SK-N-SH (cell line): ENCODE measurements around the gene FKBP11. TPM values are rescaled to one million over a fixed set of nuclear protein-coding genes. Genes with fewer than 3 reads are reported as not detected.

Source experiments
- CTCF ChIA-PET: fragments of 300-600, 350-600 bp; formaldehyde crosslinking; extraction: SDS; loops from one replicate; lab custom pipeline; 2021; lab: Yijun Ruan, JAX
- POLR2A ChIA-PET: fragments of 350-600 bp; sonication (Branson Sonifier 250); formaldehyde crosslinking; extraction: SDS; loops from one replicate; lab custom pipeline; 2020; ENCODE audit warnings: antibody characterized with exemption, inconsistent platforms; lab: Yijun Ruan, JAX
- DNase-seq: peaks from one replicate; pipeline ENCODE4 v3.0.0; 2012
- H2AFZ ChIP-seq: fragments of 200-600 bp; sonication (generic); 2 replicates; pipeline ENCODE4 v1.8.1; 2016; ENCODE audit warnings: antibody characterized with exemption, mild to moderate bottlenecking, low read depth
- H3F3A ChIP-seq: fragments of 200-600 bp; sonication (generic); replicated peaks from 2 replicates; pipeline ENCODE3; 2016; ENCODE audit warnings: antibody characterized with exemption, mild to moderate bottlenecking; ENCODE audit not compliant: insufficient read depth
- H3K27ac ChIP-seq, 2 experiments: fragments of 200-500 bp in 1 of 2; fragments of 200-600 bp in 1 of 2; sonication (Bioruptor generic) in 1 of 2; sonication (generic), shearing (Covaris generic) in 1 of 2; 2 replicates each; pipeline versions ENCODE4 v1.5.1 to v1.6.1; 2014 to 2016; ENCODE audit warnings: low read depth in 2 of 2, inconsistent platforms in 1 of 2, low read length in 1 of 2, mild to moderate bottlenecking in 1 of 2, mixed read lengths in 1 of 2
- H3K27me3 ChIP-seq: fragments of 200-600 bp; sonication (generic), shearing (Covaris generic); 2 replicates; pipeline ENCODE4 v1.6.1; 2016; ENCODE audit warnings: mixed run types; ENCODE audit not compliant: insufficient read depth
- H3K36me3 ChIP-seq, 2 experiments: fragments of 200-500 bp in 1 of 2; fragments of 200-600 bp in 1 of 2; sonication (Bioruptor generic) in 1 of 2; sonication (generic) in 1 of 2; replicated peaks in 1 of 2; 2 replicates each; pipeline versions ENCODE3 to v1.5.1; 2014 to 2016; ENCODE audit warnings: low read length in 1 of 2, mild to moderate bottlenecking in 1 of 2; ENCODE audit not compliant: insufficient read depth in 2 of 2, control insufficient read depth in 1 of 2
- H3K4me1 ChIP-seq, 2 experiments: fragments of 200-500 bp in 1 of 2; fragments of 200-600 bp in 1 of 2; sonication (Bioruptor generic) in 1 of 2; sonication (generic), shearing (Covaris generic) in 1 of 2; 2 replicates each; pipeline versions ENCODE4 v1.5.1 to v1.6.1; 2014 to 2016; ENCODE audit warnings: low read depth in 1 of 2, low read length in 1 of 2, mixed run types in 1 of 2; ENCODE audit not compliant: insufficient read depth in 2 of 2, control insufficient read depth in 1 of 2
- H3K4me2 ChIP-seq: fragments of 200-600 bp; sonication (generic), shearing (Covaris generic); 2 replicates; pipeline ENCODE4 v1.6.1; 2017; ENCODE audit warnings: mixed run types
- H3K4me3 ChIP-seq, 2 experiments: fragments of 200-500 bp in 1 of 2; fragments of 200-600 bp in 1 of 2; sonication (Bioruptor generic) in 1 of 2; sonication (generic), shearing (Covaris generic) in 1 of 2; 2 replicates each; pipeline versions ENCODE4 v1.5.1 to v1.8.1; 2014 to 2016; ENCODE audit warnings: low read depth in 2 of 2, inconsistent platforms in 1 of 2, low read length in 1 of 2, mild to moderate bottlenecking in 1 of 2, mixed read lengths in 1 of 2, moderate library complexity in 1 of 2
- H3K79me2 ChIP-seq: fragments of 200-600 bp; sonication (generic); 2 replicates; pipeline ENCODE4 v1.8.1; 2017; ENCODE audit warnings: mild to moderate bottlenecking; ENCODE audit not compliant: insufficient read depth
- H3K9ac ChIP-seq: fragments of 200-600 bp; sonication (generic); 2 replicates; pipeline ENCODE4 v1.6.1; 2017; ENCODE audit warnings: mixed run types
- H3K9me2 ChIP-seq: fragments of 200-600 bp; sonication (generic); 2 replicates; pipeline ENCODE4 v1.6.1; 2017; ENCODE audit warnings: mixed run types
- H3K9me3 ChIP-seq: fragments of 200-600 bp; sonication (generic); 2 replicates; pipeline ENCODE4 v1.6.1; 2017; ENCODE audit warnings: mixed run types, mild to moderate bottlenecking, moderate library complexity
- H4K20me1 ChIP-seq: fragments of 200-600 bp; sonication (generic); 2 replicates; pipeline ENCODE4 v1.6.1; 2017; ENCODE audit warnings: mild to moderate bottlenecking, mixed run types; ENCODE audit not compliant: insufficient read depth
- CHD2 ChIP-seq: fragments of 150-350 bp; IDR thresholded peaks from 2 replicates; pipeline ENCODE4 v1.6.1; 2018; ENCODE audit warnings: low read length; ENCODE audit not compliant: partially characterized antibody
- EP300 ChIP-seq, 2 experiments: IDR thresholded peaks; 2 replicates each; pipeline versions ENCODE4 v1.4.0 to v1.6.1; 2012; ENCODE audit warnings: borderline replicate concordance in 1 of 2, low read depth in 1 of 2, low read length in 1 of 2
- EZH2phosphoT487 ChIP-seq: fragments of 200-600 bp; sonication (generic); IDR thresholded peaks from 2 replicates; pipeline ENCODE4 v1.6.1; 2017; ENCODE audit warnings: low read depth, mixed run types, mild to moderate bottlenecking, antibody characterized with exemption, moderate library complexity, borderline replicate concordance
- FOSL2 ChIP-seq: IDR thresholded peaks from 2 replicates; pipeline ENCODE4 v1.4.0; 2012; ENCODE audit warnings: low read depth, mild to moderate bottlenecking, moderate library complexity, borderline replicate concordance
- FOXM1 ChIP-seq: IDR thresholded peaks from 2 replicates; pipeline ENCODE4 v1.4.0; 2012; ENCODE audit warnings: low read depth, mild to moderate bottlenecking
- GABPA ChIP-seq: IDR thresholded peaks from 2 replicates; pipeline ENCODE4 v1.4.0; 2012; ENCODE audit warnings: low read depth, mild to moderate bottlenecking
- NFIC ChIP-seq: IDR thresholded peaks from 2 replicates; pipeline ENCODE4 v1.4.0; 2012; ENCODE audit warnings: borderline replicate concordance
- RAD21 ChIP-seq: IDR thresholded peaks from 2 replicates; pipeline ENCODE4 v1.6.1; 2012; ENCODE audit warnings: mild to moderate bottlenecking, low read length
- RCOR1 ChIP-seq: fragments of 150-350 bp; IDR thresholded peaks from 2 replicates; pipeline ENCODE4 v1.6.1; 2017; ENCODE audit warnings: antibody characterized with exemption, low read length
- TEAD4 ChIP-seq: IDR thresholded peaks from 2 replicates; pipeline ENCODE4 v1.4.0; 2012; ENCODE audit warnings: mild to moderate bottlenecking, borderline replicate concordance; ENCODE audit not compliant: insufficient read depth
- YY1 ChIP-seq: IDR thresholded peaks from 2 replicates; pipeline ENCODE4 v1.4.0; 2012; ENCODE audit warnings: low read depth, mild to moderate bottlenecking
- whole genome bisulfite sequencing: methylation state at CpG from one replicate; pipeline ENCODE4 v1.1.6; 2017; ENCODE audit warnings: low lambda C conversion rate; 5-methylcytosine and 5-hydroxymethylcytosine counted together
- polyA plus RNA-seq, 3 experiments: library from polyadenylated mRNA; depleted of rRNA; stranded (reverse); fragments of >200 nt; gene quantifications; 2 replicates each; pipeline ENCODE4 v1.2.3, GENCODE V29; 2012
- TF ChIP-seq, protein P1 (sequence below): IDR thresholded peaks from 2 replicates; pipeline ENCODE4 v1.4.0; 2012; ENCODE audit warnings: low read depth, borderline replicate concordance
- TF ChIP-seq, protein P2 (sequence below): fragments of 150-350 bp; IDR thresholded peaks from 2 replicates; pipeline ENCODE4 v1.6.1; 2016; ENCODE audit warnings: mild to moderate bottlenecking, low read depth, low read length
- TF ChIP-seq, protein P3 (sequence below): fragments of 150-350 bp; IDR thresholded peaks from 2 replicates; pipeline ENCODE4 v1.6.1; 2017; ENCODE audit warnings: antibody characterized with exemption, low read length, low read depth, borderline replicate concordance
- TF ChIP-seq, protein P4 (sequence below): IDR thresholded peaks from 2 replicates; pipeline ENCODE4 v1.6.1; 2012; ENCODE audit warnings: mild to moderate bottlenecking, low read depth, low read length, moderate library complexity
- TF ChIP-seq, protein P5 (sequence below): IDR thresholded peaks from 2 replicates; pipeline ENCODE4 v1.4.0; 2012; ENCODE audit warnings: low read depth

The FKBP11 gene
- polyA plus RNA-seq, 1 of the 3 experiments (the other 2 are of a cell fraction) = 28.5 TPM

DNA sequence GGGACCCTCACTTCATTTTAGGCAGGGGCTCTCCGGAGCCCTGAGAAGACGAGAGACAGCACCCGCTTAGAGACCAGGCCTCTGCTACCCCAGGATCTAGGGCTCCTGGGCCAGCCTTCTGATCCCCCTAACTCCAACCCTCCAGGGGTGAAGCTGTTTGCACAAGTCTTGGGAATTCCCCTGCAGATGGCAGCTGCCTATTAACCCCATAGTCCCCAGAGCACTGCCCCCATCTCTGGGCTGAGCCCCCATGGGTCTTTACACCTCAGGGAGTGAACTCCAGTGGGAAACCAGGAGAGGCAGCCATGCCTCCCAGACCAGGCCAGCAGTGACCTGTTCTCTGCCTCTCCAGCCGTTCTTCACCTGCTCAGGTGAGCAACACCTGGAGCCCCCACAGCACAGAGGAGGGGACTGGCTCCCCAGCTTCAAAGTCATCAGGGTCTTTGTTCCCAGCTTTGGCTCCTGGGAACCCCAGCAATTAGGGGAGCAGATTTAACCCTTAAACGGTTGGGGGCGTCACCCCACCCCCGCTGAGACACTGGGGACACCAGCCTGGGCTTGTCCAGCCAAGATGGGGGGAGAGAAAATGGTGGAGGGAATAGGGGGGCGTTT is 44.0 kb upstream of the FKBP11 start:
- CTCF ChIA-PET = interaction anchor here (0.9 to 32.2 kb wide), 10 partner anchors 11 to 119 kb away, joined by 3 to 935 read pairs (median 4); partner anchors contain the start of genes ARF3, DDN, FKBP11 and WNT1
- POLR2A ChIA-PET = no interaction called here
- peaks cover 10% of the 10 kb centered on the region for H3F3A ChIP-seq
- no peak overlapping the region for H2AFZ ChIP-seq
- no peaks in the 10 kb centered on the region for H3K9me2 ChIP-seq
- H3K4me3 ChIP-seq = no peak overlapping the region
- TF ChIP-seq RCOR1 (no peak), FOXM1 (no peak), FOSL2 (no peak), CHD2 (no peak), TEAD4 (no peak), RAD21 (no peak), GABPA (no peak), YY1 (no peak), EZH2phosphoT487 (no peak), NFIC (no peak), EP300 (IDR thresholded peaks at IDR 0.05; ENCODE audit: borderline replicate concordance in 1 of 2, low read depth in 1 of 2, low read length in 1 of 2) (no peak)
- TF ChIP-seq, protein P1, sequence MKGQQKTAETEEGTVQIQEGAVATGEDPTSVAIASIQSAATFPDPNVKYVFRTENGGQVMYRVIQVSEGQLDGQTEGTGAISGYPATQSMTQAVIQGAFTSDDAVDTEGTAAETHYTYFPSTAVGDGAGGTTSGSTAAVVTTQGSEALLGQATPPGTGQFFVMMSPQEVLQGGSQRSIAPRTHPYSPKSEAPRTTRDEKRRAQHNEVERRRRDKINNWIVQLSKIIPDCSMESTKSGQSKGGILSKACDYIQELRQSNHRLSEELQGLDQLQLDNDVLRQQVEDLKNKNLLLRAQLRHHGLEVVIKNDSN = no peak
- TF ChIP-seq, protein P2, sequence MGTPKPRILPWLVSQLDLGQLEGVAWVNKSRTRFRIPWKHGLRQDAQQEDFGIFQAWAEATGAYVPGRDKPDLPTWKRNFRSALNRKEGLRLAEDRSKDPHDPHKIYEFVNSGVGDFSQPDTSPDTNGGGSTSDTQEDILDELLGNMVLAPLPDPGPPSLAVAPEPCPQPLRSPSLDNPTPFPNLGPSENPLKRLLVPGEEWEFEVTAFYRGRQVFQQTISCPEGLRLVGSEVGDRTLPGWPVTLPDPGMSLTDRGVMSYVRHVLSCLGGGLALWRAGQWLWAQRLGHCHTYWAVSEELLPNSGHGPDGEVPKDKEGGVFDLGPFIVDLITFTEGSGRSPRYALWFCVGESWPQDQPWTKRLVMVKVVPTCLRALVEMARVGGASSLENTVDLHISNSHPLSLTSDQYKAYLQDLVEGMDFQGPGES = no peak
- TF ChIP-seq, protein P3, sequence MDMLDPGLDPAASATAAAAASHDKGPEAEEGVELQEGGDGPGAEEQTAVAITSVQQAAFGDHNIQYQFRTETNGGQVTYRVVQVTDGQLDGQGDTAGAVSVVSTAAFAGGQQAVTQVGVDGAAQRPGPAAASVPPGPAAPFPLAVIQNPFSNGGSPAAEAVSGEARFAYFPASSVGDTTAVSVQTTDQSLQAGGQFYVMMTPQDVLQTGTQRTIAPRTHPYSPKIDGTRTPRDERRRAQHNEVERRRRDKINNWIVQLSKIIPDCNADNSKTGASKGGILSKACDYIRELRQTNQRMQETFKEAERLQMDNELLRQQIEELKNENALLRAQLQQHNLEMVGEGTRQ = no peak
- TF ChIP-seq, protein P4, sequence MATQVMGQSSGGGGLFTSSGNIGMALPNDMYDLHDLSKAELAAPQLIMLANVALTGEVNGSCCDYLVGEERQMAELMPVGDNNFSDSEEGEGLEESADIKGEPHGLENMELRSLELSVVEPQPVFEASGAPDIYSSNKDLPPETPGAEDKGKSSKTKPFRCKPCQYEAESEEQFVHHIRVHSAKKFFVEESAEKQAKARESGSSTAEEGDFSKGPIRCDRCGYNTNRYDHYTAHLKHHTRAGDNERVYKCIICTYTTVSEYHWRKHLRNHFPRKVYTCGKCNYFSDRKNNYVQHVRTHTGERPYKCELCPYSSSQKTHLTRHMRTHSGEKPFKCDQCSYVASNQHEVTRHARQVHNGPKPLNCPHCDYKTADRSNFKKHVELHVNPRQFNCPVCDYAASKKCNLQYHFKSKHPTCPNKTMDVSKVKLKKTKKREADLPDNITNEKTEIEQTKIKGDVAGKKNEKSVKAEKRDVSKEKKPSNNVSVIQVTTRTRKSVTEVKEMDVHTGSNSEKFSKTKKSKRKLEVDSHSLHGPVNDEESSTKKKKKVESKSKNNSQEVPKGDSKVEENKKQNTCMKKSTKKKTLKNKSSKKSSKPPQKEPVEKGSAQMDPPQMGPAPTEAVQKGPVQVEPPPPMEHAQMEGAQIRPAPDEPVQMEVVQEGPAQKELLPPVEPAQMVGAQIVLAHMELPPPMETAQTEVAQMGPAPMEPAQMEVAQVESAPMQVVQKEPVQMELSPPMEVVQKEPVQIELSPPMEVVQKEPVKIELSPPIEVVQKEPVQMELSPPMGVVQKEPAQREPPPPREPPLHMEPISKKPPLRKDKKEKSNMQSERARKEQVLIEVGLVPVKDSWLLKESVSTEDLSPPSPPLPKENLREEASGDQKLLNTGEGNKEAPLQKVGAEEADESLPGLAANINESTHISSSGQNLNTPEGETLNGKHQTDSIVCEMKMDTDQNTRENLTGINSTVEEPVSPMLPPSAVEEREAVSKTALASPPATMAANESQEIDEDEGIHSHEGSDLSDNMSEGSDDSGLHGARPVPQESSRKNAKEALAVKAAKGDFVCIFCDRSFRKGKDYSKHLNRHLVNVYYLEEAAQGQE = no peak
- TF ChIP-seq, protein P5, sequence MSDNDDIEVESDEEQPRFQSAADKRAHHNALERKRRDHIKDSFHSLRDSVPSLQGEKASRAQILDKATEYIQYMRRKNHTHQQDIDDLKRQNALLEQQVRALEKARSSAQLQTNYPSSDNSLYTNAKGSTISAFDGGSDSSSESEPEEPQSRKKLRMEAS = no peak
- H3K9me3 ChIP-seq = no peaks in the 10 kb centered on the region
- no peaks in the 10 kb centered on the region for H4K20me1 ChIP-seq
- peak; percentile 35 for DNase-seq
- peaks cover 0 to 13% of the 10 kb centered on the region in 2 experiments; a peak in 1 of 4 replicates for H3K4me1 ChIP-seq
- H3K4me2 ChIP-seq = no peak overlapping the region
- peaks cover 48% of the 10 kb centered on the region; the same call in 1 of the 2 replicates for H3K27me3 ChIP-seq
- no peaks in the 10 kb centered on the region for H3K79me2 ChIP-seq
- H3K36me3 ChIP-seq = no peaks in the 10 kb centered on the region
- H3K9ac ChIP-seq = no peak overlapping the region
- 41% methylated on average over 6 of the region's 8 CpGs for WGBS
- H3K27ac ChIP-seq = no peak overlapping the region
